Fibroblast of mammary gland (primary cell): ENCODE results near the gene PREX1.

ENCODE experiments used
- DNase-seq: peaks from one replicate; pipeline ENCODE4 v3.0.0-alpha.2; 2010; ENCODE audit warnings: low read depth
- H3K4me3 ChIP-seq: 2 replicates; pipeline ENCODE4 v1.5.1; 2011; ENCODE audit warnings: low read depth, mild to moderate bottlenecking, low read length, moderate library complexity; ENCODE audit not compliant: control insufficient read depth
- TF ChIP-seq, protein P1 (sequence below): conservative IDR thresholded peaks from 2 replicates; pipeline ENCODE4 v1.5.1; 2011; ENCODE audit warnings: low read depth, low read length, inconsistent platforms; ENCODE audit not compliant: control insufficient read depth, insufficient read depth

Gene PREX1

DNA sequence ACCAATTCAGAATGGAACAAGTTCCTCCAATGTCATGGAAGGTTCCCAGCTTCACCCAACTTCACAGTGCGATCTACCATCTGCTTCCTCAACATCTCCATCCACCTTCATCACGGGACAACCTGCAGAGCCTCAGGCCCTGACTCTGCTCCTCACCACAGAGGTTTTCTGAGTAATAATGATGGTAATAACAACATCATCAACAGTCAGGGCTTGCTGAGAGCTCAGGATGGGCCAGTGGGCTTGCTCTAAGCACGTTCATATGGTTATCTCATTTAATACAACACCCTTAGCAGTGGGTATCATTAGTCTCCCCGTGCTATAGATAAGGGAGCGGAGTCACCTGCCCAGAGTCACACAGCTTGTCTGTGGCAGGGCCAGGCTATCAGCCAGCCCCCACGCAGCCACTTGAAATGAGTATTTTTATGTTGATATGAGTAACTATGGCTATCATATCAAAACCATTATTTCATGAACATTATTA, 38.6 kb downstream of the PREX1 start:
- no peak for DNase-seq
- H3K4me3 ChIP-seq: no peak overlapping the region
- TF ChIP-seq, protein P1, sequence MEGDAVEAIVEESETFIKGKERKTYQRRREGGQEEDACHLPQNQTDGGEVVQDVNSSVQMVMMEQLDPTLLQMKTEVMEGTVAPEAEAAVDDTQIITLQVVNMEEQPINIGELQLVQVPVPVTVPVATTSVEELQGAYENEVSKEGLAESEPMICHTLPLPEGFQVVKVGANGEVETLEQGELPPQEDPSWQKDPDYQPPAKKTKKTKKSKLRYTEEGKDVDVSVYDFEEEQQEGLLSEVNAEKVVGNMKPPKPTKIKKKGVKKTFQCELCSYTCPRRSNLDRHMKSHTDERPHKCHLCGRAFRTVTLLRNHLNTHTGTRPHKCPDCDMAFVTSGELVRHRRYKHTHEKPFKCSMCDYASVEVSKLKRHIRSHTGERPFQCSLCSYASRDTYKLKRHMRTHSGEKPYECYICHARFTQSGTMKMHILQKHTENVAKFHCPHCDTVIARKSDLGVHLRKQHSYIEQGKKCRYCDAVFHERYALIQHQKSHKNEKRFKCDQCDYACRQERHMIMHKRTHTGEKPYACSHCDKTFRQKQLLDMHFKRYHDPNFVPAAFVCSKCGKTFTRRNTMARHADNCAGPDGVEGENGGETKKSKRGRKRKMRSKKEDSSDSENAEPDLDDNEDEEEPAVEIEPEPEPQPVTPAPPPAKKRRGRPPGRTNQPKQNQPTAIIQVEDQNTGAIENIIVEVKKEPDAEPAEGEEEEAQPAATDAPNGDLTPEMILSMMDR: no peak

GRCh38 chr20:48788486-48789072, 39.2 kb downstream of the PREX1 start:
- TF ChIP-seq, protein P1: no peak
- no peak for DNase-seq
- H3K4me3 ChIP-seq: no peak overlapping the region

DNA sequence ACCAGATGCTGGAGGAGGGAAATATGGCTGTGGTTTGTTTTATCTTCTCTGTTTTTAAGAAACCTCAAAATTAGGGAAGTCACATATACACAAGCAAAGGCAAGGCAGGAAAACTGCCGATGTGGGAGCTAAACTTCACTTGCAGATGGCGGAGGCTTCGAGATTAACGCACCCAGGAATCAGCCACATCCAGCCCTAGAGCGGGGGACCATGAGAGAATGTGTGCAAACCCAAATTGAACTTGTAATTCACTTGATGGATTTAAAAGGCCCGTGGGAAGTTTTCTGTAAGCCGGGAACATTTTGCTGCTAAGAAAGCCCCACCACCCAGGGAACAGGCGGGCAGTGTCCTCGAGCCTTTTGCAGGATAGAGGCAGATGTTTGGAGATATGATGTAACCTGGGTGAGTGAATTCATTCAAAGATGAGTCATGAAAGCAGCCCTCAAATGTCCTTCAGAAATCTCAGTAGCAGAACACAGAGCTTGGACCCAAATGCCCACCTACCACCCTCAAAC, 39.9 kb downstream of the PREX1 start:
- DNase-seq: peak; percentile 62
- H3K4me3 ChIP-seq: no peak overlapping the region
- TF ChIP-seq, protein P1: no peak

DNA sequence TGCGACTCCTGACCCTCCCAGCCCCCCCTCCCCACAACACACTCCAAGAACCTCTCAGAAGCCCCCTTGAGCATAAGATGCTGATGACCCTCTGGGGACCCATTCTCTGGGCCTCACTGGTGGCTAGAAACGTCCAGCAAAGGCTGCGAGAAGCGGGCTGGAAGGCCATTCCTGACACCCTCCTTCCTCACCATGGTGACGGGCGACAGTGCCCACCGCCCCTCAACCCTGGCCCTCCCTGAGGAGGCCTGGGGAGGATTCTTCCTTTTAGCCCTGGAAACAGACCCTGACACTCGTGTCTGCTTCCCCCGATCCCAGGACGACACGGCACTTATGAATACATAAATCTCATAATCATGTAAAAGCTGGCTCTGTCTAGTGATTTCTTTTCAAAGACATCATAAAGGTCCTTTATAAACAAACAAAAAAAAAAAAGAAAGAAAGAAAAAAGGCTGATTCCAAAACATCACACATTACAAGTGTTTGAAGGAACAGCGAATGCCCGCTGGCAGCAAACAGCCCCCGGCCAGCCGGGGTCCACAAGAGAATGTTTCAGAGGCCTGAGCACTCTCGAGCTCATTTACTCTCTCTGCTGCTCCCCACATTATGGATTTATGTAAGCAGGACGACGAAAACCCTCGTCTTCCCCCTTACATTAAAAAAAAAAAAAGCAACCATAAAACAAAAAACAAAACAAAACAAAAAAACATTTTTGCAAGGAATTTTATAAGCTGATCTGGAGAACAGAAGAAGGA, 40.7 kb downstream of the PREX1 start:
- H3K4me3 ChIP-seq: no peak overlapping the region

GRCh38 chr20:48785801-48786200, 42.0 kb downstream of the PREX1 start:
- no peak for DNase-seq
- TF ChIP-seq, protein P1: no peak
- no peak overlapping the region for H3K4me3 ChIP-seq

More for the DNA sequence above, 40.7 kb downstream of the PREX1 start:
- TF ChIP-seq, protein P1: no peak
- no peak for DNase-seq

- H3K4me3 ChIP-seq: no peak overlapping the region
- TF ChIP-seq, protein P1: no peak
- DNase-seq: no peak
These were observed 42.5 kb downstream of the PREX1 start for GRCh38 chr20:48785256-48785655.

DNA sequence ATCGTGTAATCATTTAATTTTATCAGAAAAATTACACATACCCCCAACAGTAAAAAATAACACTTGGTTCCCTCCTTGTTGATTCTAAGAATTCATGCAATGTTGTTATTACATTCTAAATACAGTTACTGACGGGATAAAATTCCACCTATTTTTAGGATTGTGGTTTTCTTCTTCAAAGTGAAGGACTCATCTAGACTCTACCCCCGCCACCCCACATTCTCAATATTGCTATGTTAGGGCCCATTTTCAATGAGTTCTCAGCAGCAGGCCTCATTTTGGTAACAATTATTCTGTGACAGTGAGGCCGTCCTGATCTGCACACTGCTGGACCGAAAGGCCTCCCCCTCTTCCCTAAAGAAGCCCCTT, 43.5 kb downstream of the PREX1 start:
- TF ChIP-seq, protein P1: no peak
- DNase-seq: no peak
- H3K4me3 ChIP-seq: no peak overlapping the region
